ENCODE measurements around the gene NEFH. TPM values are rescaled to one million over a fixed set of nuclear protein-coding genes. Genes with fewer than 3 reads are reported as not detected.

NEFH gene
- total RNA-seq, 1 donor from 2014 or later: 0.32 TPM

- no peaks in the 10 kb centered on the region for H3K4me1 ChIP-seq
- intact Hi-C loops (cut with DNase I): no loop called here
- DNase-seq (ENCODE audit: low spot score in 2 of 2): no peak
These were observed 11.0 kb downstream of the NEFH start for GRCh38 chr22:29491012-29491411.

GRCh38 chr22:29493636-29494035 lies 13.6 kb downstream of the NEFH start:
- Histone ChIP-seq H3K4me1 (no peaks in the 10 kb centered on the region), H3K27me3 (no peaks in the 10 kb centered on the region), H3K4me3 (no peak overlapping the region), H3K9me3 (no peaks in the 10 kb centered on the region), H3K27ac (no peak overlapping the region), H3K36me3 (no peaks in the 10 kb centered on the region)
- intact Hi-C loops (cut with DNase I): no loop called here
- no peak for TF ChIP-seq CTCF (IDR thresholded peaks at IDR 0.05)
- DNase-seq (ENCODE audit: low spot score in 2 of 2): no peak

More at GRCh38 chr22:29491012-29491411, 11.0 kb downstream of the NEFH start:
- H3K27ac ChIP-seq: no peak overlapping the region
- TF ChIP-seq CTCF (IDR thresholded peaks at IDR 0.05): no peak
- H3K9me3 ChIP-seq: no peaks in the 10 kb centered on the region
- no peaks in the 10 kb centered on the region for H3K27me3 ChIP-seq
- no peaks in the 10 kb centered on the region for H3K36me3 ChIP-seq
- H3K4me3 ChIP-seq: no peak overlapping the region

- no peak for DNase-seq (ENCODE audit: low spot score in 2 of 2)
- no peaks in the 10 kb centered on the region for H3K36me3 ChIP-seq
- intact Hi-C loops (cut with DNase I): loop anchor here (10.0 kb wide), 1 partner anchor 105 kb away; no protein-coding TSS in a partner anchor
- no peaks in the 10 kb centered on the region for H3K9me3 ChIP-seq
- H3K4me1 ChIP-seq: no peaks in the 10 kb centered on the region
- no peak overlapping the region for H3K4me3 ChIP-seq
- H3K27me3 ChIP-seq: no peaks in the 10 kb centered on the region
- TF ChIP-seq CTCF (IDR thresholded peaks at IDR 0.05): no peak
- H3K27ac ChIP-seq: no peak overlapping the region
These were observed 19.8 kb downstream of the NEFH start for GRCh38 chr22:29499852-29500251.

- Histone ChIP-seq H3K4me1 (no peaks in the 10 kb centered on the region), H3K36me3 (peaks cover 30 to 31% of the 10 kb centered on the region in 2 donors), H3K4me3 (no peak overlapping the region), H3K9me3 (no peaks in the 10 kb centered on the region), H3K27ac (no peak overlapping the region), H3K27me3 (no peaks in the 10 kb centered on the region)
- TF ChIP-seq CTCF (IDR thresholded peaks at IDR 0.05): no peak
- no peak for DNase-seq (ENCODE audit: low spot score in 2 of 2)
- intact Hi-C loops (cut with DNase I): loop anchor here (10.0 kb wide), 1 partner anchor 109 kb away; no protein-coding TSS in a partner anchor
These were observed 23.9 kb downstream of the NEFH start for GRCh38 chr22:29503811-29504372.

- no peak for TF ChIP-seq CTCF (IDR thresholded peaks at IDR 0.05)
- peaks cover 76% of the 10 kb centered on the region in 2 donors for H3K36me3 ChIP-seq
- H3K9me3 ChIP-seq: no peaks in the 10 kb centered on the region
- H3K27me3 ChIP-seq: no peaks in the 10 kb centered on the region
- no peak overlapping the region for H3K4me3 ChIP-seq
- no peaks in the 10 kb centered on the region for H3K4me1 ChIP-seq
- H3K27ac ChIP-seq: no peak overlapping the region
- intact Hi-C loops (cut with DNase I): loop anchor here (10.0 kb wide), 1 partner anchor 114 kb away; no protein-coding TSS in a partner anchor
- no peak for DNase-seq (ENCODE audit: low spot score in 2 of 2)
These were observed 29.3 kb downstream of the NEFH start for GRCh38 chr22:29509298-29509697.

Data from ascending aorta (tissue), 2 donors.